Measurements from ENCODE around the gene NOTCH2. TPM values are rescaled to one million over a fixed set of nuclear protein-coding genes. Genes with fewer than 3 reads are reported as not detected.

The NOTCH2 gene
- total and polyA plus RNA-seq, 9 of the 15 experiments (the other 6 are each of a cell fraction or from before 2014, with no cell fraction given): 0.04 to 1.2 (median 0.28) TPM; not detected in 1

GRCh38 chr1:119873135-119874015, 196.1 kb downstream of the NOTCH2 start:
- in situ Hi-C loops (cut with MboI) (no loop called here), intact Hi-C loops (cut with micrococcal nuclease) (no loop called here)
- H3K4me2 ChIP-seq (ENCODE audit: insufficient read depth, low read length): no peak overlapping the region
- BruUV-seq (replicated peaks): no TSS peak
- FAIRE-seq: peak; percentile 67
- H3K27me3 ChIP-seq (ENCODE audit: control insufficient read depth in 2 of 2, insufficient read depth in 2 of 2, low read length in 2 of 2): no peaks in the 10 kb centered on the region
- H4K20me1 ChIP-seq (replicated peaks; ENCODE audit: control insufficient read depth, insufficient read depth, low read length): no peaks in the 10 kb centered on the region
- ChIA-PET POLR2A (no interaction called here), CTCF (ENCODE audit: low intra/inter-chr PET ratio) (no interaction called here)
- 38% methylated on average over 4 of the region's 4 CpGs for WGBS (ENCODE audit: insufficient coverage, low coverage, missing lambda C conversion rate)
- no peaks in the 10 kb centered on the region for H3K9me1 ChIP-seq (ENCODE audit: control insufficient read depth, insufficient read depth, low read length)
- H3K79me2 ChIP-seq (ENCODE audit: control insufficient read depth, insufficient read depth, low read length): no peaks in the 10 kb centered on the region
- peak in 1 of 4 experiments; percentile 41 for DNase-seq (ENCODE audit: extremely low read depth in 1 of 4, low spot score in 3 of 4)
- no peak overlapping the region for H3K9ac ChIP-seq (ENCODE audit: insufficient read depth in 1 of 2, low read depth in 2 of 2, low read length in 2 of 2)
- no peak overlapping the region for H2AFZ ChIP-seq (ENCODE audit: low read depth, low read length)
- TF ChIP-seq, protein P1, sequence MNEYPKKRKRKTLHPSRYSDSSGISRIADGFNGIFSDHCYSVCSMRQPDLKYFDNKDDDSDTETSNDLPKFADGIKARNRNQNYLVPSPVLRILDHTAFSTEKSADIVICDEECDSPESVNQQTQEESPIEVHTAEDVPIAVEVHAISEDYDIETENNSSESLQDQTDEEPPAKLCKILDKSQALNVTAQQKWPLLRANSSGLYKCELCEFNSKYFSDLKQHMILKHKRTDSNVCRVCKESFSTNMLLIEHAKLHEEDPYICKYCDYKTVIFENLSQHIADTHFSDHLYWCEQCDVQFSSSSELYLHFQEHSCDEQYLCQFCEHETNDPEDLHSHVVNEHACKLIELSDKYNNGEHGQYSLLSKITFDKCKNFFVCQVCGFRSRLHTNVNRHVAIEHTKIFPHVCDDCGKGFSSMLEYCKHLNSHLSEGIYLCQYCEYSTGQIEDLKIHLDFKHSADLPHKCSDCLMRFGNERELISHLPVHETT (CRISPR knock-in tag; conservative IDR thresholded peaks at IDR 0.05 in 1 of 2, IDR thresholded peaks at IDR 0.05 in 1 of 2): 0 out of 4 replicates have a peak, but pooled peaks of 1 of the 2 experiments have one; percentile 68
- no peak for TF ChIP-seq CHD2 (IDR thresholded peaks at IDR 0.05; ENCODE audit: low read depth, low read length)
- peak; percentile 35 for ATAC-seq
- no peaks in the 10 kb centered on the region for H3K9me3 ChIP-seq (replicated peaks; ENCODE audit: control insufficient read depth, insufficient read depth, low read depth, low read length)
- H3K27ac ChIP-seq (ENCODE audit: extremely low read depth, low read depth, low read length): no peak overlapping the region; the same call in 2 of the 3 replicates
- no peak overlapping the region for H3K4me3 ChIP-seq
- H3K36me3 ChIP-seq (ENCODE audit: control insufficient read depth, insufficient read depth, low read length): no peaks in the 10 kb centered on the region
- H3K4me1 ChIP-seq (replicated peaks in 1 of 2; ENCODE audit: control insufficient read depth in 2 of 2, insufficient read depth in 2 of 2, low read length in 2 of 2): peaks cover 4 to 20% of the 10 kb centered on the region in 2 experiments; a peak in 3 of 5 replicates

Measured in K562 (cell line).